ENCODE results near the gene CBLB.

CBLB gene

DNA sequence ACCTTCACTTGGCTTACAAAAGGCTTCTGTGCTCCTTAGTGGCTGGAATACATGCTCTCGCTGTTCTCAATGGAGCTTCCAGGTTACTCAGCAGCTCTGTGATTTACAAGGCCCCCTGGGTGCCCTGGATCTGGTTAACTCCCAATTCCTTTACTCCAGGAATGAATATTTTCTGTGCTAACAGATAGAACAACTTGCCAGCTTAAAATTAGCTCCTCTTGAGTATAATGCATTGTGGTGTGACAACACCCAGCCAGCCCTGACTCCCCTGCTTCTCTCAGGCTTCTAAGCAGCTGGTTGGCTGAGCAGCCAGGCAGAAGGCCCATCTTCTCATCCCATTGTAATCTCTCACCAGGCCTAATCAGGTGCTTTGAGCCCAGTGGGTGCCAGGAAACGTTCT, 255.7 kb downstream of the CBLB start:
- DNase-seq = no peak

DNA sequence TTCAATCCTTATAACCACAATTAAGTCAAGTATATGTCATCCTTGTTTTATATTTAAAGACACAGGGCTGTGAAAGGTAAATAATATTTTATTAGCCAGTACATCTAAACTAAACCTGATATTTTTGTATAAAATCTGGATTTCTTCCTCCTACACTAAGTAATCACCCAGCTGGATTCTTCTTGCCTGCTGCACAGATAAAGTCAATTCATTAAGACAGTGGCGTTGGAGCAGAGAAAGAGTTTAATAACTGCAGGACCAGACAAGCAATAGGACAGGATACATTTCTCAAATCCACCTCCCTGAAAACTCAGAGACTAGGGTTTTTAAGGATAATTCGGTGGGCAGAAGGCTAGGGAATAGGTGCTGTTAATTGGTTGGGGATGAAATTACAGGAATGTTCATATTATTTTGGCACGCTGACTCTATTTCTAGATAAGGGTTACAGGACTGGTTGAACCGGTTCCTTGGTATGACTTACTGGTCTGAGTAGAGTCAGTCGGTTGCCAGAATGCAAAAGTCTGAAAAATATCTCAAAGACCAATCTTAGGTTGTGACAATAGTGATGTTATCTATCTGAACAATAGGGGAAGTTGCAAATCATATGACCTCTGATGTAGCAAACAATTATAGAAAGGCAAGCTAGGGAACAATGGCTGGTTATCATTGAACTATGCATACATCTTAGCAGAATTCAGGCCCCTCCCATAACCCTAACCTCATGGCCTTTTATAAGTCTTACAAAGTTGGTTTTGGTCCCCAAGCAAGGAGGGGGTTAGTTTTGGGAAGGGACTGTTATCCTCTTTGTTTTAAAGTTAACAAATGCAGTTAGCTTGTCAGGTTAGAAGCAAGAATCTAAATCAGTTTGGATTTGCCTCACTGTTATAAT, 257.3 kb downstream of the CBLB start:
- peak; percentile 60 for DNase-seq

DNA sequence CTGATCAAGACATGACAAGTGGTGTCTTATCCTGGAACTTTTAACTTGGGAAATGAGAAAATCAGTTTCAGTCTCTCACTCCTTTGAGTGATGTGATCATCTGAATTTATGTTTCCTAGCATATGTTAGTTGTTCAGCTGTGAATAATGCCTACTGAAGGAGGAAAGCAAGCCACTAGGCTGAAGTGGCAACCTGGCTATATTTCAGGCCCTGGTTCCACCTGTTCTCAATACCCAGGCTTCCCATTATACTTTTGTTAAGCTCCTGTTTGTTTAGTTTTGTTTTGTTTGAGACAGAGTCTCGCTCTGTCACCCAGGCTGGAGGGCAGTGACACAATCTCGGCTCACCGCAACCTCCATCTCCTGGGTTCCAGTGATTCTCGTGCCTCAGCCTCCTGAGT, 258.3 kb downstream of the CBLB start:
- peak; percentile 82 for DNase-seq

DNA sequence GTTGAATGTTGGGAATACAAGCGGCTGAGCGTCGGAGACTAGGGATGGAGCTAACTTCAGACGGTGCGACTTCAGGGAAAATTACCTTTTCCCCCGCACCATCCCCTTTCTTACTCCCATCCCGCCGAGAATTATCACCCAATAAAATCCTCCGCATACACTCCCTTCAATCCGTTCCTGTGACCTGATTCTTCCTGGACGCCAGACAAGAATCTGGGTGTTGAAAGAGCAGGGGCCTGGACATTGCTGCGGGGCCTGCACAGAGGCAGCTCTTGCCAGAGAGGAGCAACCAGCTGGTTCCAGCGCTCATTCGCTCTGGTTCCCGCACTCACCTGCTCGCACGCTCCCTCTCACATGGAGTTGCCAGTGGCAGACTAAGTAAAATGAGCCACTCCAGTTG, 260.2 kb downstream of the CBLB start:
- DNase-seq = no peak

DNA sequence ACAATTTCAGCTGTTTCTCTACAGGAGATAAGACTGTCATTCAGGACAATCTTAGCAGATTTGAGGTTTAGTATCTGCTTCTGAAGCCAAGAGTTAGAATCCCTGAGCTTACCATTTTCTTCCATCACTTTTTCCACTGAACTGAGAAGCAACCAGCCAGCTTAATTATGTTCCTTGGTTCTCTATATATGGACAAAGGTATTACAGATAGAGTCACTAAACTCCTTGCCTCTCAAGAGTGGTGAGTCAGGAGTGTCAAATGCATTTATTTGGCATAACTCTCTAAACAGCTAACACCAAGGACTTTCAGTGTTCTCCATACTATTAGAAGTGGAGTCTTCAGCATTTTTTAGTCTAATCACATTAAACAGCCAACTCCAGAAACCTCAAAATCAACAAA, 262.8 kb downstream of the CBLB start:
- no peak for DNase-seq
